Esophagus (tissue), 2 donors: Measurements from ENCODE around the gene GSTM5. TPM values are rescaled to one million over a fixed set of nuclear protein-coding genes. Genes with fewer than 3 reads are reported as not detected.

Source experiments
- H3K27ac ChIP-seq, 2 donors: one replicate each; pipeline ENCODE4 v1.5.1; 2013; ENCODE audit warnings: low read depth in 2 of 2, mild to moderate bottlenecking in 2 of 2, inconsistent platforms in 1 of 2, low read length in 1 of 2, moderate library complexity in 1 of 2
- H3K27me3 ChIP-seq, 2 donors: one replicate each; pipeline ENCODE4 v1.6.1; 2013; ENCODE audit warnings: low read length in 2 of 2, control low read depth in 1 of 2, mild to moderate bottlenecking in 1 of 2; ENCODE audit not compliant: insufficient read depth in 2 of 2, control insufficient read depth in 1 of 2
- H3K36me3 ChIP-seq, 2 donors: one replicate each; pipeline ENCODE4 v1.6.1; 2013; ENCODE audit warnings: low read length in 1 of 2; ENCODE audit not compliant: control insufficient read depth in 2 of 2, insufficient read depth in 2 of 2
- H3K4me1 ChIP-seq, 2 donors: one replicate each; pipeline ENCODE4 v1.6.1; 2013; ENCODE audit warnings: low read length in 1 of 2; ENCODE audit not compliant: control insufficient read depth in 2 of 2, insufficient read depth in 2 of 2
- H3K4me3 ChIP-seq, 2 donors: one replicate each; pipeline ENCODE4 v1.5.1; 2013; ENCODE audit warnings: low read length in 2 of 2, mild to moderate bottlenecking in 2 of 2, low read depth in 1 of 2, moderate library complexity in 1 of 2
- H3K9me3 ChIP-seq, 2 donors: one replicate each; pipeline ENCODE4 v1.6.1; 2013; ENCODE audit warnings: mild to moderate bottlenecking in 2 of 2, low read depth in 1 of 2, low read length in 1 of 2, moderate library complexity in 1 of 2; ENCODE audit not compliant: control insufficient read depth in 2 of 2, insufficient read depth in 1 of 2
- WGBS, 2 donors: extraction: QIAGEN DNeasy Blood & Tissue Kit; methylation state at CpG; one replicate each; pipeline ENCODE4 v1.1.7; 2013; 5-methylcytosine and 5-hydroxymethylcytosine counted together
- polyA plus RNA-seq, 2 donors: library from polyadenylated mRNA; stranded (reverse); fragments of 200-250 nt; gene quantifications; one replicate each; pipeline ENCODE4 v1.2.3, GENCODE V29; 2013
- donor health status: healthy with polysubstance abuse.
- donor health status: Bipolar disorder and iron deficiency.

Gene GSTM5
- polyA plus RNA-seq, 2 donors = 1.6 to 2.2 TPM

DNA sequence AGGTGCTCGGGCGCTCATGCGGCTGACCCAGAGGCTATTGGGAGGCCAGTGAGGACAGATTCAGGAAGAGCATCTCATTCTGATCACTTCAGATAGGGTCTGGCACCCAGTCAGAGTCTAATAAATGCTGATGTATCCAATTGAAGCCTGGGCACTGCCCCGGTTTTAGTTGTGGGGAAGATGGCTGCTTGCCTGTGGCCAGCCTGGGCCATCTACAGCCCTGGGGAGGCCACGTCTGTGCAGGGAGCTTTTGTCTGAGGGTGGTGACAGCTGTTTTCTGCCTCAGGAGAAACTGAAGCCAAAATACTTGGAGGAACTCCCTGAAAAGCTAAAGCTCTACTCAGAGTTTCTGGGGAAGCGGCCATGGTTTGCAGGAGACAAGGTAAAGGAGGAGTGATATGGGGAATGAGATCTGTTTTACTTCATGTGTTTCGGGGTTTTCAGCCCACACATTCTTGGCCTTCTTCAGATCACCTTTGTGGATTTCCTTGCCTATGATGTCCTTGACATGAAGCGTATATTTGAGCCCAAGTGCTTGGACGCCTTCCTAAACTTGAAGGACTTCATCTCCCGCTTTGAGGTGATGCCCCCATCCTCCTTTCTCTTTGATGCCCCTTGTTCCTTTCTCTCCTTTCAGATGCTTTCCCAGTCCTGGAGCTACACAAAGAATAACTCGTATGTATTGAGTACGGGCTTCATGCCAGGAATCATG, 2.8 kb downstream of the GSTM5 start:
- H3K9me3 ChIP-seq = no peaks in the 10 kb centered on the region
- H3K36me3 ChIP-seq = no peaks in the 10 kb centered on the region
- H3K4me1 ChIP-seq = peaks cover 0 to 15% of the 10 kb centered on the region in 2 donors
- WGBS, 2 donors = 82 to 83% methylated on average over 12 of the region's 12 CpGs
- H3K4me3 ChIP-seq = no peak overlapping the region
- no peaks in the 10 kb centered on the region for H3K27me3 ChIP-seq
- H3K27ac ChIP-seq = no peak overlapping the region

DNA sequence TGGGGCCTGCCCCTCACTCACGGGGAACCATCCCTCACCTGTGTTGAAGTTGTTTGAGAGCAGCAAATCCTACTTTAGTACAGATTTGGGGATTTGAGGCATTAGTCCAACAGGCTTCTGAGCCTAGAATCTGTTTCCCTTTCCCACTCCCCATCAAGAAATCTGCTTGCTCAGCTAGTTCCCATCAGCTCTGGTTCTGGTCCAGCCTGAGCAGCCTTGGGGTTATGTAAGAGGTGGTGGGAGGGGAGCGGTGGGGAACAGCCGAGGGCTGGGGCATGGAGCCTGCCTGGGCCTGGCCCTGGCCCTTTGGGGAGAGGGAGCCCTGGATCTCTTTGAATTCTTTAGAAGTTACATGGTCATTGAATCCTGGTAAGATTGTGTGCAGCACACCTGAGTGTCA, 4.1 kb downstream of the GSTM5 start:
- H3K27me3 ChIP-seq = no peaks in the 10 kb centered on the region
- no peaks in the 10 kb centered on the region for H3K9me3 ChIP-seq
- H3K27ac ChIP-seq = peak overlapping the region; percentile 12 to 68
- H3K36me3 ChIP-seq = no peaks in the 10 kb centered on the region
- peaks cover 0 to 15% of the 10 kb centered on the region in 2 donors for H3K4me1 ChIP-seq
- no peak overlapping the region for H3K4me3 ChIP-seq
- WGBS, 2 donors = 53 to 56% methylated on average over 3 of the region's 3 CpGs

DNA sequence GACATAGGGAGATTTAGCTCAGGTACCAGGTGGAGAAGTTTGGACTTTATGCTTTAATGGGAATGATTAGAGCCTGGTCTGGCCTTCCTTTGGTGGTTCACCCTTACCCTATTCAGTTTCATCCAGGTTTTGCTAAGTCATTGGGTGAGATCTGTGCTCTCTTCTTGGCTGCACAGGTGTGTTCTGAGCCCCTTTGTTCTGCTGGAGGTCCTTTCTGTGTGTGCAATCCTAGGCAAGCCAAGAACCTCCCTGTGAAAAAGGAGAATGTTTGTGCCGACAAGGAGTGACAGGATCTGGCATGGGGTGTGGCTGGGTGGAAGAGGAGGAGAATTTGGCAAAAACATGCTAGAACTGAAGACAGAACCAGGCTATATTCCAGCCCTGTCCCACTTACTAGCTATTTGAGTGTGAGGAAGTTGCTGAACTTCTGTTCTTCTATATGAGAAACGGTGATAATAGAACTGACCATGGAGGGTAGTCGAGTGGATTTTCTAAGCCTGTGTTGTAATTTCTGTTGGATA, 4.6 kb downstream of the GSTM5 start:
- Histone ChIP-seq H3K4me3 (no peak overlapping the region), H3K36me3 (no peaks in the 10 kb centered on the region), H3K27me3 (no peaks in the 10 kb centered on the region), H3K4me1 (peaks cover 0 to 15% of the 10 kb centered on the region in 2 donors), H3K27ac (peak overlapping the region; percentile 61 to 63), H3K9me3 (no peaks in the 10 kb centered on the region)
- WGBS, 2 donors = 48 to 58% methylated on average over 3 of the region's 3 CpGs

DNA sequence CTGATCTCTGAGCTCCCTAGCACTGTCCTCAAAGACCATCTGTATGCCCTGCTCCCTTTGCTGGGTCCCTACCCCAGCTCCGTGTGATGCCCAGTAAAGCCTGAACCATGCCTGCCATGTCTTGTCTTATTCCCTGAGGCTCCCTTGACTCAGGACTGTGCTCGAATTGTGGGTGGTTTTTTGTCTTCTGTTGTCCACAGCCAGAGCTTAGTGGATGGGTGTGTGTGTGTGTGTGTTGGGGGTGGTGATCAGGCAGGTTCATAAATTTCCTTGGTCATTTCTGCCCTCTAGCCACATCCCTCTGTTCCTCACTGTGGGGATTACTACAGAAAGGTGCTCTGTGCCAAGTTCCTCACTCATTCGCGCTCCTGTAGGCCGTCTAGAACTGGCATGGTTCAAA, 5.7 kb downstream of the GSTM5 start:
- Histone ChIP-seq H3K36me3 (no peaks in the 10 kb centered on the region), H3K4me1 (peaks cover 0 to 15% of the 10 kb centered on the region in 2 donors), H3K27ac (peak overlapping the region; percentile 61 to 62), H3K27me3 (no peaks in the 10 kb centered on the region), H3K4me3 (no peak overlapping the region), H3K9me3 (no peaks in the 10 kb centered on the region)
- WGBS, 2 donors = 52 to 73% methylated on average over 5 of the region's 5 CpGs

DNA sequence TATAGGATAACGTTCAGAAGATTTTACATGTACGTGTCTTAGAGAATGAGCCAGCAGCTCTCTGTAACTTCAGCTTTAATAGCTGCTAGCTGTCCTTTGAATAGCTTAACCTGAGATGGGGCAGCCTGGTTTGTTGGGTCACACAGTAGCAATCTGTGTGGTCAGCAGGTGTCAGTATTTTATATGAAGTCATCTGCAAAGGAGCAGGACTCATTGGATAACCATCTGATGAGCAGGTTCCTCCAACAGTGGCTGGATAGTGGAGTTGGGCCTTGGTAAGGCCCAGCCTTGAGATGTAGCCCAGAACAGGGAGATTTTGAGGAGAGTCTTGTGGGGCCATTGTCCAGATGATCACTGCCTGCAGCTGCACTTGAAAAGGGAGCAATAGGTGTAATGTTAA, 6.4 kb downstream of the GSTM5 start:
- no peaks in the 10 kb centered on the region for H3K27me3 ChIP-seq
- H3K9me3 ChIP-seq = no peaks in the 10 kb centered on the region
- WGBS, 2 donors = 79 to 80% methylated on average over 2 of the region's 2 CpGs
- no peaks in the 10 kb centered on the region for H3K36me3 ChIP-seq
- H3K4me3 ChIP-seq = no peak overlapping the region
- H3K27ac ChIP-seq = no peak overlapping the region
- H3K4me1 ChIP-seq = peaks cover 0 to 15% of the 10 kb centered on the region in 2 donors

DNA sequence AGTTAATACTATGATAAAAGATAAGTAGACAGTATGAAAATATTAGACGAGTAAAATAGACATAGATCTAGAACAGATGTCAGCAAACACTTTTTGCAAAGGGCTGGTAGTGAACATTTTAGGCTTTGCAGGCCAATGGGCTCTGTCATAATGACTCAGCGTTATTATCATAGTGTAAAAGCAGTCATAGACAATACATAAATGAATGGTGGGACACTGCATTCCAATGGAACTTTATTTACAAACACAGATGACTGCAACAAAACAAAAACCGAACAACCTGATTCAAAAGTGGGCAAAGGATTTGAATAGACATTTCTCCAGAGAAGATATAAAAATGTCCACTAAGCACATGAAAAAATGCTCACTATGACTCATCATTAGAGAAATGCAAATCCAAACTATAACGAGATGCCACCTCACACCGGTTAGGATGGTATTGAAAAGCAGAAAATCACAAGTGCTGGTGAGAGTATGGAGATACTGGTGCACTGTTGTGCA, 7.3 kb downstream of the GSTM5 start:
- H3K4me3 ChIP-seq = no peak overlapping the region
- no peaks in the 10 kb centered on the region for H3K9me3 ChIP-seq
- H3K27me3 ChIP-seq = no peaks in the 10 kb centered on the region
- no peaks in the 10 kb centered on the region for H3K36me3 ChIP-seq
- no peak overlapping the region for H3K27ac ChIP-seq
- 60 to 67% methylated on average over 5 of the region's 5 CpGs for WGBS, 2 donors
- peaks cover 0 to 15% of the 10 kb centered on the region in 2 donors for H3K4me1 ChIP-seq

DNA sequence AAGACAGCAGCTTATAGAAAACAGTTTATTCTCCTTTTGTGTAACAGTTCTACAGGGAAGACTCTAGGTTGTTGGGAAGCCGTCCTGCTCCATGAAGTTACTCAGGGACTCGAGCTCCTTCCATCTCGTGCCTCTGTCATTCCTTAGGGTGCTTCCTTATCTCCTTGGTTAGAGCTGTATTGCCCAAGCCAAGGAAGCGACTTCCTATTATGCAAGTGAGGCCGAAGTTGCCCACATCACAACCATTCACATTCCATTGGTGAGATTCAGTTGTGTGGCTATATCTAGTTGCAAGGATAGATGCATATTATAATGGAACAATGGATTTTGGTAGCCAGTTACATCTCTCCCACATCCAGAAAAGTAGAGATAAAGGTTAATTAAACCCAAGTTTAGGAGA, 9.0 kb downstream of the GSTM5 start:
- no peaks in the 10 kb centered on the region for H3K36me3 ChIP-seq
- WGBS, 2 donors = 88 to 93% methylated on average over 5 of the region's 5 CpGs
- no peaks in the 10 kb centered on the region for H3K9me3 ChIP-seq
- H3K4me1 ChIP-seq = peaks cover 0 to 15% of the 10 kb centered on the region in 2 donors
- H3K4me3 ChIP-seq = no peak overlapping the region
- H3K27ac ChIP-seq = no peak overlapping the region
- H3K27me3 ChIP-seq = no peaks in the 10 kb centered on the region

DNA sequence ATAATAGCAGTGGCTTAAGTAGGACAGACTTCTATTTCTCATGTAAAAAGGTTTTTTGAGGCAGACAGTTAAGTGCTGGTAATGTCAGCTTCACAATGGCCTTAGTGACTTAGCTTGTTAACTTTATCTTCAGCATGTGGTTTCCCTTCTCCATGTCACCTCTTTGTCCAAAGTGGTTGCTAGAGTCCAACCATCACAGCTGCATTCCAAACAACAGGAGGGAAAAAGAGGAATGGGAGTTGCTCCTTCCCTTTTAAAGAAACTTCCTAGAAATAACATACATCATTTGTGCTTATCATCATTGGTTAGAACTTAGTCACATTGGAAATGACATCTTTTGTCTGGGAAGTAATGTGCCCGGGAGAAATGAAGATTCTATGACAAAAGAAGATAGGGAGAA, 9.9 kb downstream of the GSTM5 start:
- Histone ChIP-seq H3K9me3 (no peaks in the 10 kb centered on the region), H3K4me1 (peaks cover 0 to 10% of the 10 kb centered on the region in 2 donors), H3K36me3 (no peaks in the 10 kb centered on the region), H3K27me3 (no peaks in the 10 kb centered on the region), H3K4me3 (no peak overlapping the region), H3K27ac (no peak overlapping the region)
- 97% methylated on average over 1 of the region's 1 CpG for WGBS, 2 donors

DNA sequence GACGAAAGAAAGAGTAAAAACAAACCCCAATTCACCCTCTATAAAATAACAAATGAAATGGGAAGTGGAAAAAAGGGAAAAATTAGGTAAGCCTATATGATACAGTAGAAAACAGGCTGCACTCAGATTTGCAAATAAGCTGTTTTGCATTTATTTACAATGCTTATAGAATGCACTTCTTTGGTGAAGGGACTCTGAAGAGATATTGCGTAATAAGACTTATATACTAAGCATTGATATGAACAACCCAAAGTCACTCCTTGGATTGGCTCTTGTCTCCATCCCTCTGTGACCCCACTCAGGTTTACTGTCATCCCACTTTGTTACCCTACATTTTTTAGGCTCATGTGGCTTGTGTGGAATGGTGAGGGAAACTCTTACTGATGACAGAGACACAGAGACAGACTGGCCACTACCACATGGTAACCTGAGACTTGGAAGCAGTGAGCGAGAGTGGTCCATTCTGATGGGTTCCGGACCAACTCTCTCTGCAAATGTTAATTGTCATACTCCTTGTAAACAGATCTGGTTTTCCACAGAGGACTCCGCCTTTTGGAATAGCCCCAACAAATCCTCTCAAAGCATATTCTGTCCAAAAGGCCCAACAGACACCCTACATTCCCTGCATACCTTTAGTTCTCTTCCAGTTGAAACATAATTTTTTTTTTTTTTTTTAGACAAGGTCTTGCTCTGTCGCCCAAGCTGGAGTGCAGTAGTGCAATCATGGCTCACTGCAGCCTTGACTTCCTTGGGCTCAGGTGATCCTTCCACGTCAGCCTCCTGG, 11.0 kb downstream of the GSTM5 start:
- Histone ChIP-seq H3K36me3 (no peaks in the 10 kb centered on the region), H3K27me3 (no peaks in the 10 kb centered on the region), H3K4me3 (no peak overlapping the region), H3K27ac (no peak overlapping the region), H3K9me3 (no peaks in the 10 kb centered on the region), H3K4me1 (no peaks in the 10 kb centered on the region)
- 67 to 87% methylated on average over 7 of the region's 7 CpGs for WGBS, 2 donors
